ENCODE measurements around the gene SIDT2. TPM values are rescaled to one million over a fixed set of nuclear protein-coding genes. Genes with fewer than 3 reads are reported as not detected.
"Not testable (repeated sequence)": the region's sequence is repeated elsewhere in the genome, so short reads cannot be mapped to it uniquely, and the experiment has no call there.

The SIDT2 gene
- total RNA-seq, 2 donors from 2014 or later = 42.0 to 88.7 TPM

GRCh38 chr11:117181586-117182550 is 3.3 kb downstream of the SIDT2 start:
- 55 to 80% methylated on average over 15 to 22 of the region's 22 CpGs for WGBS, 2 donors
- peak overlapping the region in 3 of 4 donors; percentile 45 to 96 (median 61) for H3K27ac ChIP-seq
- no peak for ATAC-seq

GRCh38 chr11:117182551-117182935 is 4.0 kb downstream of the SIDT2 start:
- ATAC-seq (no peak), DNase-seq (no peak)
- Histone ChIP-seq H3K4me1 (peaks cover 86% of the 10 kb centered on the region), H3K36me3 (replicated peaks in 1 of 2; ENCODE audit: insufficient read depth in 1 of 2, low read depth in 2 of 2) (peaks cover 0 to 3% of the 10 kb centered on the region in 2 donors), H3K27ac (peak overlapping the region in 2 of 4 donors; percentile 9 to 61), H3K4me3 (no peak overlapping the region), H3K27me3 (no peaks in the 10 kb centered on the region), H3K9me3 (no peaks in the 10 kb centered on the region)
- intact Hi-C loops (cut with DNase I) = no loop called here
- 76 to 82% methylated on average over 10 of the region's 10 CpGs for WGBS, 2 donors
- no peak for TF ChIP-seq POLR2A (IDR thresholded peaks at IDR 0.05)
- no peak for TF ChIP-seq CTCF (IDR thresholded peaks at IDR 0.05)

More at GRCh38 chr11:117181586-117182550, 3.3 kb downstream of the SIDT2 start:
- intact Hi-C loops (cut with DNase I) = no loop called here
- Histone ChIP-seq H3K9me3 (no peaks in the 10 kb centered on the region), H3K4me3 (no peak overlapping the region), H3K4me1 (peaks cover 82% of the 10 kb centered on the region), H3K36me3 (replicated peaks in 1 of 2; ENCODE audit: insufficient read depth in 1 of 2, low read depth in 2 of 2) (peaks cover 0 to 3% of the 10 kb centered on the region in 2 donors), H3K27me3 (no peaks in the 10 kb centered on the region)
- TF ChIP-seq POLR2A (IDR thresholded peaks at IDR 0.05) = no peak
- no peak for TF ChIP-seq CTCF (IDR thresholded peaks at IDR 0.05)
- DNase-seq = peak in 2 of 4 donors; percentile 3 to 14

GRCh38 chr11:117183178-117183577 is 4.6 kb downstream of the SIDT2 start:
- intact Hi-C loops (cut with DNase I); H3K9me3 ChIP-seq; H3K36me3 ChIP-seq (replicated peaks in 1 of 2; ENCODE audit: insufficient read depth in 1 of 2, low read depth in 2 of 2); ATAC-seq; H3K4me3 ChIP-seq; H3K27me3 ChIP-seq: not testable (repeated sequence)
- Histone ChIP-seq H3K27ac (peak overlapping the region in 1 of 4 donors; percentile 81), H3K4me1 (peaks cover 86% of the 10 kb centered on the region)
- WGBS, 2 donors = 84 to 88% methylated on average over 13 of the region's 13 CpGs
- DNase-seq = peak in 1 of 4 donors; percentile 11

- H3K36me3 ChIP-seq (replicated peaks in 1 of 2; ENCODE audit: insufficient read depth in 1 of 2, low read depth in 2 of 2) = peaks cover 0 to 3% of the 10 kb centered on the region in 2 donors
Observed at GRCh38 chr11:117183724-117184349, 5.3 kb downstream of the SIDT2 start.

More at GRCh38 chr11:117183724-117184349, 5.3 kb downstream of the SIDT2 start:
- ATAC-seq (no peak), DNase-seq (peak in 3 of 4 donors; percentile 25 to 62 (median 55))
- no peak overlapping the region for H3K4me3 ChIP-seq
- H3K4me1 ChIP-seq = peaks cover 85% of the 10 kb centered on the region
- H3K27me3 ChIP-seq = no peaks in the 10 kb centered on the region
- peak overlapping the region in 3 of 4 donors; percentile 50 to 81 (median 55) for H3K27ac ChIP-seq
- H3K9me3 ChIP-seq = no peaks in the 10 kb centered on the region
- intact Hi-C loops (cut with DNase I) = no loop called here
- 62 to 67% methylated on average over 9 to 11 of the region's 11 CpGs for WGBS, 2 donors
- TF ChIP-seq POLR2A (IDR thresholded peaks at IDR 0.05) (no peak), CTCF (IDR thresholded peaks at IDR 0.05) (no peak)

Data from body of pancreas (tissue), 4 donors.